ENCODE measurements around the gene PRSS36.

Gene PRSS36

GRCh38 chr16:31117384-31118222 lies 32.3 kb downstream of the PRSS36 start, which contains the start of gene KAT8:
Gene KAT8, plus strand, starts transcription at chr16:31117664. Its CDS starts 18 bp downstream, at chr16:31117682.
- peak; percentile 98 for DNase-seq (ENCODE audit: low read depth)
- TF ChIP-seq CTCF (IDR thresholded peaks at IDR 0.05; ENCODE audit: insufficient read depth, low read depth, low read length, missing control alignments), result no peak
- peak within 1 kb of the TSS; percentile 86 for H3K4me3 ChIP-seq (ENCODE audit: low read depth, low read length)

GRCh38 chr16:31114468-31114867 lies 35.4 kb downstream of the PRSS36 start:
- no peak for TF ChIP-seq CTCF (IDR thresholded peaks at IDR 0.05; ENCODE audit: insufficient read depth, low read depth, low read length, missing control alignments)
- no peak for DNase-seq (ENCODE audit: low read depth)

GRCh38 chr16:31113121-31114120 lies 36.4 kb downstream of the PRSS36 start:
- DNase-seq (ENCODE audit: low read depth), result no peak
- TF ChIP-seq CTCF (IDR thresholded peaks at IDR 0.05; ENCODE audit: insufficient read depth, low read depth, low read length, missing control alignments), result no peak
- H3K4me3 ChIP-seq (ENCODE audit: low read depth, low read length), result no peak overlapping the region

More at GRCh38 chr16:31114468-31114867, 35.4 kb downstream of the PRSS36 start:
- no peak overlapping the region for H3K4me3 ChIP-seq (ENCODE audit: low read depth, low read length)

- no peak for TF ChIP-seq CTCF (IDR thresholded peaks at IDR 0.05; ENCODE audit: insufficient read depth, low read depth, low read length, missing control alignments)
- no peak for DNase-seq (ENCODE audit: low read depth)
- H3K4me3 ChIP-seq (ENCODE audit: low read depth, low read length), result no peak overlapping the region
Observed at GRCh38 chr16:31112711-31113110, 37.2 kb downstream of the PRSS36 start.

GRCh38 chr16:31111881-31112466 lies 37.9 kb downstream of the PRSS36 start:
- H3K4me3 ChIP-seq (ENCODE audit: low read depth, low read length), result no peak overlapping the region
- no peak for TF ChIP-seq CTCF (IDR thresholded peaks at IDR 0.05; ENCODE audit: insufficient read depth, low read depth, low read length, missing control alignments)

More at GRCh38 chr16:31111881-31112466, 37.9 kb downstream of the PRSS36 start:
- DNase-seq (ENCODE audit: low read depth), result no peak

Measured in GM12865 (cell line).